K562 (cell line): ENCODE data around the gene MYO15B.

ENCODE experiments used
- CAMTA2 ChIP-seq: fragments of 250-450 bp; sonication (Bioruptor Pico); conservative IDR thresholded peaks from 2 replicates; pipeline ENCODE4 v1.5.1; 2022
- EP300 ChIP-seq: IDR thresholded peaks from 2 replicates; pipeline ENCODE4 v1.6.1; 2012; ENCODE audit warnings: low read length, improper control_type of control experiment
- EZH2 ChIP-seq: IDR thresholded peaks from 2 replicates; pipeline ENCODE4 v1.6.1; 2012; ENCODE audit warnings: low read depth, mild to moderate bottlenecking, inconsistent platforms, low read length, borderline replicate concordance
- KLF13 ChIP-seq: fragments of 450-650 bp; IDR thresholded peaks from 2 replicates; pipeline ENCODE4 v1.6.1; 2016; ENCODE audit warnings: missing genetic modification characterization, low read depth, mild to moderate bottlenecking, missing compliant biosample characterization, moderate library complexity, borderline replicate concordance
- NRF1 ChIP-seq, 2 experiments: fragments of 450-650 bp; IDR thresholded peaks in 1 of 2; conservative IDR thresholded peaks in 1 of 2; 2 replicates each; pipeline ENCODE4 v1.6.1; 2014; ENCODE audit warnings: mild to moderate bottlenecking in 2 of 2
- POLR2A ChIP-seq: fragments of 450-650 bp; conservative IDR thresholded peaks from 2 replicates; pipeline ENCODE4 v1.6.1; 2016
- SP2 ChIP-seq: IDR thresholded peaks from 2 replicates; pipeline ENCODE4 v1.6.1; 2011; ENCODE audit warnings: mild to moderate bottlenecking, low read depth, low read length, moderate library complexity; ENCODE audit not compliant: poor library complexity, severe bottlenecking; ENCODE audit errors: extremely low read depth
- ZFX ChIP-seq: sonication (generic); formaldehyde crosslinking; IDR thresholded peaks from 2 replicates; pipeline ENCODE4 v1.8.0; 2022; ENCODE audit warnings: mild to moderate bottlenecking, missing genetic modification reagents, moderate library complexity
- ZNF274 ChIP-seq: IDR thresholded peaks from 2 replicates; pipeline ENCODE4 v1.6.1; 2011; ENCODE audit warnings: low read depth, mild to moderate bottlenecking, low read length, moderate library complexity, borderline replicate concordance
- ZNF644 ChIP-seq: fragments of 200-800 bp; sonication (Bioruptor generic); IDR thresholded peaks from 2 replicates; pipeline ENCODE4 v1.6.1; 2016; ENCODE audit warnings: low read depth, missing genetic modification characterization, missing compliant biosample characterization
- ZNF79 ChIP-seq: fragments of 250-450 bp; sonication (Bioruptor Pico); IDR thresholded peaks from 2 replicates; pipeline ENCODE4 v1.4.0; 2020; ENCODE audit warnings: low read depth, mild to moderate bottlenecking, moderate library complexity
- TF ChIP-seq, protein P1 (sequence below), 3 experiments: IDR thresholded peaks in 2 of 3; conservative IDR thresholded peaks in 1 of 3; 2 replicates each; pipeline ENCODE4 v1.5.1; 2011 to 2012; ENCODE audit warnings: low read length in 3 of 3, mild to moderate bottlenecking in 3 of 3, control low read depth in 2 of 3, improper control_type of control experiment in 1 of 3, inconsistent platforms in 1 of 3, low read depth in 1 of 3, mixed read lengths in 1 of 3, moderate library complexity in 1 of 3; ENCODE audit not compliant: insufficient read depth in 2 of 3
- TF ChIP-seq, protein P2 (sequence below): fragments of 250-450 bp; sonication (Bioruptor Pico); IDR thresholded peaks from 2 replicates; pipeline ENCODE4 v1.8.0; 2022; ENCODE audit warnings: inconsistent platforms
- TF ChIP-seq, protein P3 (sequence below): fragments of 450-650 bp; IDR thresholded peaks from 2 replicates; pipeline ENCODE4 v1.6.1; 2018; ENCODE audit not compliant: partially characterized antibody

DNA sequence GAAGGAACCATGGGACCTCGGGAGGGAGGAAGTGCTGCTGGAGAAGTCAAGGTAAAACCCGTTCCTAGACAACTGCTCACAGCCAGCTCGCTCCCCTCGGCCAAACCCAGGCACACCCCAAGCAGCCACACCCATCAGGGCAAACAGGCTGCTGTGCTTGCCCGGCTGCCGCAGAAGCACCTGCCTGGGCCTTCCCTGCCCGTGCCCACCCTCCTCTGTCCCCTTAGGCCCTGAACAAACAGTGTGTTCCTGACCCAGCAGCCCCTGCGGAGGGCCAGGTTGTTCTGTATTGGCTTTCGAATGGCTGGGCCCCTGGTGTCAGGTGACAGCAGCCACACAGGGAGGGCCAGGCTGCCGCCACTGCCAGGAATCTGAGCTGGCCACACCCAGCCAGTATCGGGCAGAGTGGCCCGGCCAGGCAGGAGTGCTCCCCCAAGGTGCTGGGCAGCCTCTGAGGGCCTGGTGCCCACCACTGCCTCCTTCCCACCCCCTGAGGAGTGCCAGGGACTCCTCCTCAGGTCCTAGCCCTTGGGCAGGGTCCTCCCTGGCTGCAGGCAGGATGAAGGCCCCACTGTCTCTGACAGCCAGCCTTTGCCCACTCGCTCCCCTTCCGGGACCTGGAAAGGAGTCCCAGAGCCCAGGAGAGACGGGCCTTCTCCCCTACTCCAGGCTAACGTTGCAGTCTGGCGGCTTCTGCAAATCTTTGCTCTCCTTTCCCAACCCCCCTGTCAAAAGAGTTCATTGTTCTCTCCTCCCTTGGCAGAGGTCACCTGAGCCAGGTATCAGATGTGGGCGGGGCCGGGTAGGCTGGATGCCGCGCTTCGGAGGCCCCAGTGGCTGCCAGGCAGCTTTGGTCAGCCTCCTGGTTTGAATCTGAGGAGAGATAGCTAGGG lies 38.1 kb upstream of the MYO15B start:
- TF ChIP-seq SP2 (no peak), ZNF644 (no peak), KLF13 (tag) (no peak), EZH2 (no peak), ZNF79 (CRISPR knock-in tag) (no peak), CAMTA2 (CRISPR knock-in tag) (no peak), EP300 (no peak), ZNF274 (no peak), ZFX (CRISPR knock-in tag) (no peak), NRF1 (conservative IDR thresholded peaks at IDR 0.05 in 1 of 2, IDR thresholded peaks at IDR 0.05 in 1 of 2) (no peak), POLR2A (no peak)
- TF ChIP-seq, protein P1, sequence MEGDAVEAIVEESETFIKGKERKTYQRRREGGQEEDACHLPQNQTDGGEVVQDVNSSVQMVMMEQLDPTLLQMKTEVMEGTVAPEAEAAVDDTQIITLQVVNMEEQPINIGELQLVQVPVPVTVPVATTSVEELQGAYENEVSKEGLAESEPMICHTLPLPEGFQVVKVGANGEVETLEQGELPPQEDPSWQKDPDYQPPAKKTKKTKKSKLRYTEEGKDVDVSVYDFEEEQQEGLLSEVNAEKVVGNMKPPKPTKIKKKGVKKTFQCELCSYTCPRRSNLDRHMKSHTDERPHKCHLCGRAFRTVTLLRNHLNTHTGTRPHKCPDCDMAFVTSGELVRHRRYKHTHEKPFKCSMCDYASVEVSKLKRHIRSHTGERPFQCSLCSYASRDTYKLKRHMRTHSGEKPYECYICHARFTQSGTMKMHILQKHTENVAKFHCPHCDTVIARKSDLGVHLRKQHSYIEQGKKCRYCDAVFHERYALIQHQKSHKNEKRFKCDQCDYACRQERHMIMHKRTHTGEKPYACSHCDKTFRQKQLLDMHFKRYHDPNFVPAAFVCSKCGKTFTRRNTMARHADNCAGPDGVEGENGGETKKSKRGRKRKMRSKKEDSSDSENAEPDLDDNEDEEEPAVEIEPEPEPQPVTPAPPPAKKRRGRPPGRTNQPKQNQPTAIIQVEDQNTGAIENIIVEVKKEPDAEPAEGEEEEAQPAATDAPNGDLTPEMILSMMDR (IDR thresholded peaks at IDR 0.05 in 2 of 3, conservative IDR thresholded peaks at IDR 0.05 in 1 of 3; ENCODE audit: insufficient read depth in 2 of 3, low read depth in 1 of 3, low read length in 3 of 3), result no peak
- TF ChIP-seq, protein P2, sequence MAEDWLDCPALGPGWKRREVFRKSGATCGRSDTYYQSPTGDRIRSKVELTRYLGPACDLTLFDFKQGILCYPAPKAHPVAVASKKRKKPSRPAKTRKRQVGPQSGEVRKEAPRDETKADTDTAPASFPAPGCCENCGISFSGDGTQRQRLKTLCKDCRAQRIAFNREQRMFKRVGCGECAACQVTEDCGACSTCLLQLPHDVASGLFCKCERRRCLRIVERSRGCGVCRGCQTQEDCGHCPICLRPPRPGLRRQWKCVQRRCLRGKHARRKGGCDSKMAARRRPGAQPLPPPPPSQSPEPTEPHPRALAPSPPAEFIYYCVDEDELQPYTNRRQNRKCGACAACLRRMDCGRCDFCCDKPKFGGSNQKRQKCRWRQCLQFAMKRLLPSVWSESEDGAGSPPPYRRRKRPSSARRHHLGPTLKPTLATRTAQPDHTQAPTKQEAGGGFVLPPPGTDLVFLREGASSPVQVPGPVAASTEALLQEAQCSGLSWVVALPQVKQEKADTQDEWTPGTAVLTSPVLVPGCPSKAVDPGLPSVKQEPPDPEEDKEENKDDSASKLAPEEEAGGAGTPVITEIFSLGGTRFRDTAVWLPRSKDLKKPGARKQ (CRISPR knock-in tag), result no peak
- TF ChIP-seq, protein P3, sequence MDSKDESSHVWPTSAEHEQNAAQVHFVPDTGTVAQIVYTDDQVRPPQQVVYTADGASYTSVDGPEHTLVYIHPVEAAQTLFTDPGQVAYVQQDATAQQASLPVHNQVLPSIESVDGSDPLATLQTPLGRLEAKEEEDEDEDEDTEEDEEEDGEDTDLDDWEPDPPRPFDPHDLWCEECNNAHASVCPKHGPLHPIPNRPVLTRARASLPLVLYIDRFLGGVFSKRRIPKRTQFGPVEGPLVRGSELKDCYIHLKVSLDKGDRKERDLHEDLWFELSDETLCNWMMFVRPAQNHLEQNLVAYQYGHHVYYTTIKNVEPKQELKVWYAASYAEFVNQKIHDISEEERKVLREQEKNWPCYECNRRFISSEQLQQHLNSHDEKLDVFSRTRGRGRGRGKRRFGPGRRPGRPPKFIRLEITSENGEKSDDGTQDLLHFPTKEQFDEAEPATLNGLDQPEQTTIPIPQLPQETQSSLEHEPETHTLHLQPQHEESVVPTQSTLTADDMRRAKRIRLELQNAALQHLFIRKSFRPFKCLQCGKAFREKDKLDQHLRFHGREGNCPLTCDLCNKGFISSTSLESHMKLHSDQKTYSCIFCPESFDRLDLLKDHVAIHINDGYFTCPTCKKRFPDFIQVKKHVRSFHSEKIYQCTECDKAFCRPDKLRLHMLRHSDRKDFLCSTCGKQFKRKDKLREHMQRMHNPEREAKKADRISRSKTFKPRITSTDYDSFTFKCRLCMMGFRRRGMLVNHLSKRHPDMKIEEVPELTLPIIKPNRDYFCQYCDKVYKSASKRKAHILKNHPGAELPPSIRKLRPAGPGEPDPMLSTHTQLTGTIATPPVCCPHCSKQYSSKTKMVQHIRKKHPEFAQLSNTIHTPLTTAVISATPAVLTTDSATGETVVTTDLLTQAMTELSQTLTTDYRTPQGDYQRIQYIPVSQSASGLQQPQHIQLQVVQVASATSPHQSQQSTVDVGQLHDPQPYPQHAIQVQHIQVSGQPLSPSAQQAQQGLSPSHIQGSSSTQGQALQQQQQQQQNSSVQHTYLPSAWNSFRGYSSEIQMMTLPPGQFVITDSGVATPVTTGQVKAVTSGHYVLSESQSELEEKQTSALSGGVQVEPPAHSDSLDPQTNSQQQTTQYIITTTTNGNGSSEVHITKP, result no peak
